Epithelial cell of prostate (primary cell): ENCODE results near the gene ULK2.
"Not testable (repeated sequence)": the region's sequence is repeated elsewhere in the genome, so short reads cannot be mapped to it uniquely, and the experiment has no call there.

Source experiments
- DNase-seq: peaks from one replicate; pipeline ENCODE4 v3.0.0-alpha.2; 2011; ENCODE audit warnings: low read depth, low spot score
- H3K27ac ChIP-seq: fragments of 450-650 bp; 2 replicates; pipeline ENCODE4 v1.5.1; 2017; ENCODE audit warnings: mild to moderate bottlenecking

Gene ULK2

DNA sequence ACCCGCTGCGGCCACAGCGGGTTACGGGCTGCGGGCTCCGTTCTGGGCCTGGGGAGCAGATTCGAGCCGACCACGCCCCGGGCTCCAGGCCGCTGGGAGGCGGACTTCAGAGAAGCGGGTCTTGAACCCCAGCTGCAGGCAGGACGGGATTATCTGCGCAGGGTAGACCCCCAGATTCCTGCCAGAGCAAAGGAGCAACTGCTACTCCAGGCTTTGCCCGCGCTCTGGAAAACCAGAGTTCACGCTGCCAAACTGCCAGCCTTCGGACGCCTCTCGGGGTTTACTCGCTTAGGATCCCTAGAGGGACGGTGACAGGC, 301 bp upstream of the ULK2 start:
- no peak overlapping the region for H3K27ac ChIP-seq
- no peak for DNase-seq

DNA sequence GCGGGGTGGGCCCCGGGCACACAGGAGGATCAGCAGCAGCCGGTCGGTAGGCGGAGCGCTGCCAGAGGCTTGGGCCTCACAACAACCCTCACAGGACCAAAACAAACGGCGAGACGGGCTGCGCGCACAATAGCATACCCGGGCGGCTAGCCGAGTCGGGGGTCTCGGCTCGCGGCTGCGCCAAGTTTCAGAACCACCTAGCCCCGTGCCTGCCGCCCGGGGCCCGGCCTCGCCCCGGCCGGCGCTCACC, 732 bp downstream of the ULK2 start:
- peak overlapping the region; percentile 16 for H3K27ac ChIP-seq
- DNase-seq = no peak

DNA sequence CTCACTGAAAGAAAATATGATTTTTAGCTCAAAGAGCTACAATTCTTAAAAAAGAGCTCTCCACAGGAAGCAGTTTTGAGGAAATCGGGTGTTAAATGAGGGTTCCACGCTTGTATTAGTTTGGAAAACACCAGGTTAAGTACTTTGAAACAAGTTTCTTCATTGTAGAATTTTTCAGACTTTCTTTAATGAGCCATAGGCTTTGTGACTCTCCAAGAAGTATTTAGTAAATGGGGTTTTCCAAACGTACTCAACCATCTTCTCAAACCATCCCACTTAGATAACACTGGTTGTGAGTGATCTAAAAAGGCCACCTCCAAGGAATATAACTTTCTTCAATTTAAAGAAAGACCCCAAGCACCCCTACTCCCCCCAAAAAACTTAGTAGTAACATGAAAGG, 2.7 kb downstream of the ULK2 start:
- no peak overlapping the region for H3K27ac ChIP-seq
- DNase-seq = no peak

DNA sequence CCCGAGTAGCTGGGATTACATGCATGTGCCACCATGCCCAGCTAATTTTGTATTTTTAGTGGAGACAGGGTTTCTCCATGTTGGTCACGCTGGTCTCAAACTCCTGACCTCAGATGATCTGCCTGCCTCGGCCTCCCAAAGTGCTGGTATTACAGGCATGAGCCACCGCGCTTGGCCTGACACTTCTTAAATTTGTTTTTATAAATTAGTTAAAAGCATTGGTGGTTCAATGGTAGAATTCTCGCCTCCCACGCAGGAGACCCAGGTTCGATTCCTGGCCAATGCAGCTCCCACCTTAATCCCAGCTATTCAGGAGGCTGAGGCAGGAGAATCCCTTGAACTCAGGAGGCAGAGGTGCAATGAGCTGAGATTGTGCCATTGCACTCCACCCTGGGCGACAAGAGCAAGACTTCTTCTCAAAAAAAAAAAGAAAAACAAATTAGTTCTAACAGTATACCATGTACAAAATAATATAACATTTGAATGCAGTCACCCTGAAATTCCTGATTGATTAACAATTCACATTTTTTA, 7.0 kb downstream of the ULK2 start:
- H3K27ac ChIP-seq, DNase-seq: not testable (repeated sequence)

DNA sequence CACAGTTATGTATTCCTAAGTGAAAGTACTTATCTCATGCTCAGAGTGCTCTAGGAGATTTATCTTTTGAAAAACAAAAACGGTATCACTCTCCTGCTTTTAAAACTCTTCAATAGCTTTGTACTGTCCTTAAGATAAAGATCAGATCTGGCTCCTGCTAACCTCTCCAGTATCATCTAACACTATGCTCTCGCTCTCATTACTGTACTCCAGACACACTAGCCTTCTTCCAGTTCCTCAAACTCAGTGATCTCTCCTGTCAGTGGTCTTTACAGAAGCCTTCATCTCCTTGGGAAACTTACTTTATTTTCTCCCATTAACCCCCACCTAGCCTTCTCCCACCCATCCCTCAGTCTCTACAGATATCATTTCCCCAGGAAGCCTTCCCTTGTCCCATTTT, 10.1 kb downstream of the ULK2 start:
- no peak overlapping the region for H3K27ac ChIP-seq
- no peak for DNase-seq

DNA sequence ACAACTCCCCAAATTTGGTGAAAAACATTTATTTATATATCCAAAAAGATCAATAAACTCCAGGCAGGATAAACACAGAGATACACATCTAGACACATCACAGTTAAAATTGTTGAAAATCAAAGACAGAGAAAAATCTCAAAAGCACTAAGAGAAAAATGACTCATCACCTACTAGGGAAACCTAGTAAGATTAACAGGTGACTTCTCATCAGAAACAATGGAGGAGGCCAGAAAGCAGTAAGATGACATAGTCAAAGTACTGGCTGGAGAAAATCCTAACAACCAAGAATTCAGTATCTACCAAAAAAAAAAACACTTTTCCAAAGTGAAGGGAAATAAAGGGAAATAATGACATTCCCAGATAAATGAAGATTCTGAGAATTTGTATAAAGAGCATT, 33.8 kb downstream of the ULK2 start:
- DNase-seq = no peak
- no peak overlapping the region for H3K27ac ChIP-seq

DNA sequence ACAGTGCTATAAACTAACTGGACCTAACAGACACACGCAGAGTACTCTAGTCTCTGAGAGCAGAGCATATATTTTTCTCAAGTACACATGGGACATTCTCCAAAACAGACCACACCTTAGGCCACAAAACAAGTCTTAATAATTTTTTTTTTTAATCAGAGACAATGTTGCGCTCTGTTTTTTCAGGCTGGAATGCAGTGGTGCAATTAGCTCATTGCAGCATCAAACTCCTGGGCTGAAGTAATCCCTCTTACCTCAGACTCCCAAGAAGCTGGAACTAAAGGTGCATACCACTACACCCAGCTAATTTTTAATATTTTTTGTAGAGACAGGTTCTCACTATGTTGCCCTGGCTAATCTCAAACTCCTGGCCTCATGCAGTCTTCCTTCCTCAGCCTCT, 37.7 kb downstream of the ULK2 start:
- no peak overlapping the region for H3K27ac ChIP-seq
- DNase-seq = no peak

DNA sequence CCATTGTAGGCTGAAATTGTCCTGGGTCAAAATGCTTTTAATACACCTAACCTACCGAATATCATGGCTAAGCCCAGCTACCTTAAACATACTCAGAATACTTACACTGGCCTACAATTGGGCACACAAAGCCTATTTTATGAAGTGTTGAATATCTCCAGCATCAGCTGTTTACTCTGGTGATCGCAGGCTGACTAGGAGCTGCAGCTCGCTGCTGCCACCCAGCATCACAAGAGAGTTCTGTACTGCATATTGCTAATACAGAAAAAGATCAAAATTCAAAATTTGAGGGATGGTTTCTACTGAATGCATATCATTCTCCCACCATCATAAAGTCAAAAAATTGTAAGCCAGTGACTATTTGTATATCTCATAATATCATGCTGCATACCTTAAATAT, 55.3 kb downstream of the ULK2 start:
- no peak overlapping the region for H3K27ac ChIP-seq
- DNase-seq = no peak

DNA sequence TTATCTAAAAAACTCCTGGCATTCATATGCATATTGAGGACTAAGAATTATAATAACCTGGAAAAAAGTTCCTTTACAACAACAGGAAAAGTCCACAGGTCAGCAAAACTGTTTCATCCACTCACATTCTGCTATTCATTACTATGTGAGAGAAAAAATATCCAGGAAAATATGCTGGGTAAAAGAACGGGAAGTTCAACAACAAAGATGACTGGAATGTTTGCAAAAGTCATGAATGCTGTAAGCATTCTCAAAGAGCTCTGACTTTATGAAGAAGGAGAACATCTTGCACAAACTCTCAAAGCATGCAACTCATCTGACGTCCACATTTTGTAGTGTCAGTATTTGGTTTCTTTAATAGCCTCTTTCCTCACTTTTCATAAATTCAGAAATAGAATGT, 62.7 kb downstream of the ULK2 start:
- H3K27ac ChIP-seq = no peak overlapping the region
- DNase-seq = no peak

DNA sequence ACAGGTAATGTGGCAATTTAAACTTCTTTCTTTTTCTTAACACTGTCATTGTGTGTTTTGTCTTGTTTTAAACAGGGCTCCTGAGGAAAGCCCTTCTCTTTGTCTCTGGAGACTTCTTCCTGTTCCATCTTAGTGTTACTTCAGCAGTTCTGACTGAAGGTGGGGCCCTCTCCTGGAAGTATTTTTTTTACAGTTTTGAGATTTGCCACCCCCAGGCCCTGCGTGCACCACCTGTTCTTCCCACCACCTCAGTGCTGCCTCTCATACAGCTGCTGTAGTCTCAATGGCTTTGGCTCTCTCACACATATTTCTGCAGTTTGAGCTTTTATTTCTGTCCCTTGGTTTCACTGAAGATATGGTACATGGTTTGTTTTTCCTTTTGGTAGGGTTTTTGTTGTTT, 67.2 kb downstream of the ULK2 start:
- peak overlapping the region; percentile 61 for H3K27ac ChIP-seq
- no peak for DNase-seq

DNA sequence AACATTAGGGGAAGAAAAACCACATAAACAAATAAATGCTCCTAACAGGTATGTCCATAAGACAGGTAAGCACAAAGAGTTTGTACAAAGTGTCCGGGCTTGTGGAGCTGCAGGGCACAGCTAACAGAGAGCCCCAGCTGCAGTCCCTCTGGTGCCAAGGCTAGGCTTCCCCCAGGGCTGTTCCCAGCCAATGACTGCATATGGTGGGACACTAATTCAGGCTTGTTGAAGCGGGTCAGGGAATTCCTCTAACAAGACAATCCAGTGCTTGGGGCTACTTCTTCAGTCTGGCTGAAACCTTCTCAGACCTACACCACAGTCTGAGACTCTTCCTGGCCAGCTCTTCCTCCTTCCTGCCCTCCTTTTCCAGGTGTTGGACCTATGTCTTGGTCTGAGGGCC, 67.9 kb downstream of the ULK2 start:
- H3K27ac ChIP-seq = peak overlapping the region; percentile 61
- DNase-seq = peak; percentile 43

DNA sequence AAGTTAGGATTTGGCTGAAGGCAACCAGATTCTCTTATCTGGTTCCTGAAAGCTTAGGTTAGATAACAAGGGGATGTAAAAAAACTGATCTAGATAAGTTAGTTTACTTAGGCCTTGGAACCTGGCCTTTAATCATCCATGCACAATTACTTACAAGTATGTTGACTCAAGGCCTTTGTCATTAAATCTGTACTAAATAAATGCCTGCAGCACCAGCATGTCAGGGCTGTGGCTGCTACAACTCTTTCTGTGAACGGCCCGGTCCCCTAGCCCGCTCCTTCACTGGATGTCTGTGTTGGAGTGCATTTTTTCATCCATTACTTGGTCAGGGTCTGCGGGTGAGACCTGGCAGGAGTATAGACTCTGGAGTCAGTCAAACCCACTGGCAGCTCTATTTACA, 71.3 kb downstream of the ULK2 start:
- no peak for DNase-seq
- H3K27ac ChIP-seq = no peak overlapping the region

DNA sequence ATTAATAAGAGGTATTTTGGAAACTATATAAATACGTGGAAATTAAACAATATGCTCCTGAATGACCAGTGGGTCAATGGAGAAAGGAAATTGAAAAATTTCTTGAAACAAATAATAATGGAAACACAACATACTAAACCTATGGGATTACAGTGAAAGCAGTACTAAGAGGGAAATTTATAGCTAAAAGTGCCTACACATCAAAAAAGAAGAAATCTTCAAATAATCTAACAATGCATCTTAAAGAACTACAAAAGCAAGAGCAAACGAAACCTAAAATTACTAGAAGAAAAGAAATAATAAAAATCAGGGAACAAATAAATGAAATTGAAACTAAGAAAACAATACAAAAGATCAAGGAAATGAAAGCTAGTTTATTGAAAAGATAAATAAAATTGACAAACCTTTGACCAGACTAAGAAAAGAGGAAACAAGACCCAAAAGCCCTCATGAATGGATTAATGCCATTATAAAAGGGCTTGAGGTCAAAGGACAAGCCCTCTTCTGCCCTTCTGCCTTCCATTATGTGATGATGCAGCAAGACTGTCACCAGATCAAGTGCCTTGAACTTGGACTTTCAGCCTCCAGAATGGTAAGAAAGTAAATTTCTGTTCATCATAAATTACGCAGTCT, 75.7 kb downstream of the ULK2 start:
- no peak overlapping the region for H3K27ac ChIP-seq
- no peak for DNase-seq

DNA sequence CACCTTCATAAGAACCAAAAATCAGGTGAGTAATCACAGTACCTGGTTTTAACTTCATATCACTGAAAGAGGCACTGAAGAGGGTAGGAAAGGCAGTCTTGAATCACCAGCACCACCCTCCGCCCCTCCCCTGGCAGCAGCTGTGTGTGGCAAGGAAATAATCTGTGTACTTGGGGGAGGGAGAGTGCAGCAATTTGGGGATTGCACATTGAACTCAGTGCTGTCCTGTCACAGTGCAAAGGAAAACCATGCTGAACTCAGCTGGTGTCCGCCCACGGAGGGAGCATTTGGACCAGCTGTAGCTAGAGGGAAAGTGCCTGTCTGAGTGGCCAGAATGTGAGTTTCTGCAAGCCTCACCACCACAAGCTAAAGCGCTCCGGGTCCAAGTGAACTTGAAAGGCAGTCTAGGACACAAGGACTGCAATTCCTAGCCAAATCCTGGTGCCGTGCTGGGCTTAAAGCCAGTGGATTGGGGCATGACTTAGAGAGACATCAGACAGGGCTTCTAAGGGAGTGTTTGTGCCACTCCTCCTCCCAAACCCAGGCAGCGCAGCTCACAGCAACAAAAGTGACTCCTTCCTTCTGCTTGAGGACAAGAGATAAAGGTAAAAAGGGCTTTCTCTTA, 79.9 kb downstream of the ULK2 start:
- DNase-seq = no peak
- no peak overlapping the region for H3K27ac ChIP-seq

DNA sequence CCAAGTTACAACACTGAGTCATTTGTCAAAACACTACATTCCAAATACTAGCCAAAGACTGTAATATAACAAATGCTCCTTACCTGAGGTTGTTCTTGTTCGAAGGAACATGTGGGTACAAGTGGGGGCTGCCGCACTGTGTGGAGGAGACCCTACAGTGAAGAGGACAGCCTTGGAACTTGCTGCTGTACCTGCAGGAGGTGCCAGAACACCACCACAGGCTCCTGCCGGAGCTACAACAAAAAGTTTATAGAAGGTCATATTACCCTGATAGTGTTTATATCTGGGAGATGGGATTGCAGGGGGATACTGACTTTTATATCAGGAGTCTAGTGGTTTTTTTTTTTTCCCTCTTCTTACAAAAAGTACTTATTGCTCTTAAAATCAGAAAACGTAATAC, 81.9 kb downstream of the ULK2 start:
- no peak for DNase-seq
- no peak overlapping the region for H3K27ac ChIP-seq

DNA sequence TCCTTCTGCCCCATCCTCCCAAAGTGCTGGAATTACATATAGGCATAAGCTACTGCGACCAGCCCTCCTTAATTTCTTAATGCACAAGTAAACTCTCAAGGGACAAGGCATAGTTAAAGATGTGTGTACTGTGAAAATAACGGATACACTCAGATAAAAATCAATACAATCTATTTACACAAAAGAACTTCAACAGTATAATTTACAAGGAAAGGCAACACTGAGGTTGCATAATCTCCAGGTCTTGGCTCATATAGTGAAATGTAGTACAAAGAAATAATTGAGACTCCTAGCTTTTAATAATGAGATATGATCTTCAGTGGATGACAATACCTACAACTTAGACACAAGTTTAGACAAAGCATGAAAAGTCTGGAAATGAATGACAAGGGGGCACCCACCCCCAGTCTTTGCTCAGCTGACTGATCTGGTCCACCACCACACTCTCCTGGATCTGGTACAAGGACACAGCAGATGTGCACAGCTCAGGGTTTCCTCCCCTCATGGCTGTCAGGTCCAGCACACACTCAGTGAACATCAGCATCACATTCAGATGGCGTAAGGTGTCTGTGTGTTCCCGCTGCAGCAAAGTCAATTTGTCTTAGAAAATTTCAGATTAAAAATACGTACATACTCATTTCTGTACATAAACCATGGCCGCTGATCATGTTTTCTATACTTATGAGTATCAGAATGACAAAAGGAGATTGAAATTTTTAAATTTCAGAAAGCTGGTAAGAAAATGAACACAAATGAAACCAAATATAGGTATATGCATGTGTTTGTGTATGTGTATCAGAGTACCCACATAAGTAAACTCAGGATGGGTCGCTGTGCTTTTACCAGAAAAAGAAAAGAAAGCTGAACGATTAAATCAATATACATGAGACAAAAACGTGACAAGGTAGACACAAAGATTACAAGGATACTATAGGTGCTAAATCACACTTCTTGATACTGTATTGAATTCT, 86.0 kb downstream of the ULK2 start:
- no peak for DNase-seq
- no peak overlapping the region for H3K27ac ChIP-seq

DNA sequence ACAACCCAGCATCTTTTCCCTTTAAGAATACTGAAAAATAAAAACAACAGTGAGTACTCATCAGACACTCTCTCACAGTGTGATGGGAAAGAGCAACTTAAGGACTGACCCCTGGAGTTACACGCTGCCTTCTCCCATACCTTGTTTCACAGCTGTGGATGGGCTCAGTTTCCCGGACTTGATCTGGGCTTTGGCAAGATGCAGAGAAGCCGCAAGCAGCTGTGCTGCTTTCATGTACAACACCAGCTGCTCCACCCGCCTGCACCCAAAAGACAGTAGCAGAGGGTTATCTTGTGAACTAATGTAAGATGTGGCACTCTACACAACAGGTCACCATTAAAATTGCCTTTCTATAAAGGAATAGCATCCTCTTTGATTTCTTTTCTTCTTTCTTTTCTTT, 86.9 kb downstream of the ULK2 start:
- no peak for DNase-seq
- no peak overlapping the region for H3K27ac ChIP-seq

DNA sequence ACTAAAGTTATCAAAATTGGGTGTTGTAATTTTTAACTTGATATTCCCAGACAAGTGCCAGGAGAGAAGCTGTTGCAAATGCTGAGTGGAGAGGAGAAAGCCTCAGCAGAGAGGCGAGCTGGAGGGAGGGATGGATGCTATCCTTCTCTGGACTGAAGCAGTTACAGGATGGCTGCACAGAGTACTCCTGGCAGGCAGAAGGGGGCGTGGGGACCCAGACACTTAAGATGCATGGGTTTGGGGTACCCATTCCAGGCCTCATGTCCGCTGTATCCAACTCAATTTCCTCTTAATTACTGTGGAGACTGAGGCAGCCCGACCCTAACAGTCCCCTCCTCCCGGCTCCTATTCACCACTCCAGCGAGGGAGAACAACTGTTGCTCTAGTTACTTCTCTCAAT, 94.2 kb downstream of the ULK2 start:
- DNase-seq = no peak
- H3K27ac ChIP-seq = no peak overlapping the region

DNA sequence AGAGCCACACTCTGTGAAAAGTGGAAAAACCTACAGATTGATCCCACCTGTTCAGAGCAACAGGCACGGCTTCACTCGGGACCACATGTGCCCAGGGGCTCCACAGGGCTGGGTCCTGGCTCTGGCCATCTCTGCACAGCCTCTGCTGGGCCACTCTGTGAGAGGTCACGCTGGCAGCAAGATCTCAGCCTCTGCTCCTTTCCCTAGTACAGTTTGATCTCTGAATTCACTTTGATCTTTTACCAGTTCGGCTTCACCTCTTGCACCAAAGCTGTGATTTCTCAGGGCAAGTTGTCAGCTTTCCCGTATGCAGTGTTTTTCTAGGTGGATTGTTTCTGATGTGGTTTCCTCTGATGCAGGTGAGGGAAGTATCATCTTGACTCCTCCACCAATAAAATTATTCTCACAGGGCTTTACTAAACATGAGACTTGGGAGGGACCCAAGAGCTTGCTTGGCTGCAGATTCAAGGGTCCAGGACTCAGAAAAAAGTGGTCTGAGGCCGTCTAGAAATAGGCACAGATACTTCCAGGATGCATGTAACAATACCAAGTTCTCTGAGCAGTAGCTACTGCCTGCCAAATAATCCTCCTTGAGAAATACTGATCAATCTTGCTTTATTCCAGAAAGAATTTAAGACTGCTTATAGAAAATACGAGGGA, 95.6 kb downstream of the ULK2 start:
- no peak for DNase-seq
- no peak overlapping the region for H3K27ac ChIP-seq

DNA sequence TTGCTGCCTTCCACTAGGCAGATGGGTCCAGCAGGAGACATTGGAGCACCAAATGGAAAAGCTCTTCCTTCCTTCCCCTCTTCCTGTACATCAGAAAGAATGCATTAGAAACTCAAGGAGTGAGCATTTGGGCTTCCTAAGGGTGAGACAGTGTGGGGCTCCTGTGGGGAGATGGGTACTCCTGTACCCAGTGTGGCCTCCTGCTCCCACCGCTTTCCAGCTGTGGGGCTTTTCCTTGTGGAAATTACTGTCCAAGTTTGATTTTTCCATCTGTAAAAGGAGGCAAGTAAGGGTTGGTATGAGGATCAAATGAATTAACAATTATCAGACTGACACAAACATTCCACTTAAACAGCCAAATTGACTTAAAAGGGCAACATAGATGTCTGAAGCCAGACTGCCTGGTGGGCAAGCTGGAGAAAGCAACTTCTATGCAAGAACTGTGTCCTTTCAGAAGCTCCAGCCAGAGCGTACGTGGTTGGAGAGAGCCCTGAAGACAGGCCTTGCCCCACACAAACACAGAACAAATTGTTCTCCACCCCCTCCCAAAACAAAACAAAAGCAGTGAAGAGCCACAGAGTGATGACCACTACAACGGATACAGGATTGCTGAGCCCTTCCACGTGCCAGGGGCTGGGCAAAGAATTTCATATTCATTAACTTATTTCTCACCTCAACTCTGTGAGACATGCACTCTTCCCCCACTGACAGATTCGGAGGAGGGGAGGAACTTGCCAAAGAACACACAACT, 96.6 kb downstream of the ULK2 start:
- no peak overlapping the region for H3K27ac ChIP-seq
- no peak for DNase-seq
